Activated effector memory CD4-positive, alpha-beta T cell treated with Interleukin-2 at 50 U/mL for 16 hours (primary cell): ENCODE data around the gene PDE4B.
"Not testable (repeated sequence)": the region's sequence is repeated elsewhere in the genome, so short reads cannot be mapped to it uniquely, and the experiment has no call there.

Source experiments
- DNase-seq: peaks from one replicate; pipeline ENCODE4 v3.0.0-alpha.2; 2020

Gene PDE4B

DNA sequence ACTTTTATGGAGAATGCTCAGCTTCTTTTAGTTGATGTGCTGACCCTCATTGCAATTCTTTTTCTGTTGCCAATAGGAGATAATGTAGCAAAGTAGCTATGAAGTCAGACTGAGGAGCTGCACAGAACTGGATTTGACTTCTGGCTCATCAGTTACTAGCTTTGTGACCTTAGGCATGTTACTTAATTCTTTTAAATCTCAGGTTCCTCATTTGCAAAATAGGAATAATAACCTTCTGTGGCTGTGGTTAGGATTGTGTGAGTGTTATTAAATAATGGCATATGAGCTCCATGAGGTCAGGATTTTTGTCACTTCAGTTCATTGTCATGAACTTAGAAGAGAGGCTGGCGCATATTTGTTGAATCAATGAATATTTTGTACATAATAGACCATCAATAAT is 503.7 kb downstream of the PDE4B start:
- no peak for DNase-seq

DNA sequence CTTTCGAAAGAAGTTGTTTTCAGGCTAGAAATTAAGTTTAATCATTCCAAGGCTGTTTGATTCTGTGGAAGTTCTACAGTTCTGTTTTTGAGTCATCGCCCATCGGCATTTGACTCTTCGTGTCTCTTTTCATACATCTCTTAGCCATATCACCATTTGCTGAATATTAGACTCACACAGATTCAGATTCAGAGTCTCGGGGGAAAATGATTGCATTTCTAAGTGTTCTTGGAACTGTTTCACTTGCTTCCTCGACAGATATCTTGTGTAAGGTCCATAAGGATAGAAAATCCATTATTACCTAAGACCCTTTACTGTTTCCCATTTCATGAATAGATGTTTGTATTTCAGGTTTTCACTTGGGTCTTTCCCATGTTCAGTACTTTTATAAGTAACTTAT is 504.3 kb downstream of the PDE4B start:
- no peak for DNase-seq

GRCh38 chr1:66298464-66298863 is 505.8 kb downstream of the PDE4B start:
- DNase-seq: no peak

- no peak for DNase-seq
Measured at GRCh38 chr1:66300280-66300971, 507.7 kb downstream of the PDE4B start.

GRCh38 chr1:66300972-66301451 is 508.3 kb downstream of the PDE4B start:
- DNase-seq: no peak

GRCh38 chr1:66302184-66302742 is 509.6 kb downstream of the PDE4B start:
- DNase-seq: no peak

GRCh38 chr1:66302815-66303214 is 510.1 kb downstream of the PDE4B start:
- DNase-seq: no peak

DNA sequence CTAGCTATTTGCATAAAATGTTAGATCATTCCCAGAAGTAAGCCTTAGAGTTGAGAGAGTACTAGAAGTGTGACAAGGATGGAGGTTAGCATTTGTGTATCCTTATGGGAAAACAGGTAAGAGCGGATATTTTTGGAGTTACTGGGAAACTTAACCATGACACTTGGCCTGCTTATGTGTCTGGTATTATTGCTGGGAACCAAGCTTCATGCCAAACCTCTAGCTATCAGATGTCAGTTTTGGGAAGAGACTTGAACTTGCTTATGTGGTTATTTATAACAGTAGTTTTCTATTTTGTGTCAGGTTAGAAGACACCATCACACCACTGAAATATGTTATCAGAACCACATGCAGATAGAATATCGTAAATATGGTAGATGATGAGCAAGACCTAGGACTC is 511.0 kb downstream of the PDE4B start:
- no peak for DNase-seq

DNA sequence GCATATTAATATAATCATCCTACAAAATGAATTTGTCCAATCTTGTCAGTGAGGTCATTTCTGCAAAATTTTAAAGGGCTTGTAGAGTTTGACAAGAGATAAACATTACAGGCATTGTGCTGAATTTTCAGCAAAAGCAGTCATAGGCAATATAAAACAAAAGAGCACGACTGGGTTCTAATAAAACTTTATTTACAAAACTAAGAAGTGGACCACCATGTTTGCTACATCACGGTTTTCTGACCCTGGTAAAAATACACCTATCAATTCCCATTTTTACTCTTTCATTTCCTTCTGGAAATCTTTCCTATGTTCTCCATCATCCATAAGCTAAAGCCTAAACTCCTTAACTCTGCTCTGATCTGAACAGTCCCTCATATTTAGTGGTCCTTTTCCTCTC is 511.4 kb downstream of the PDE4B start:
- DNase-seq: no peak

DNA sequence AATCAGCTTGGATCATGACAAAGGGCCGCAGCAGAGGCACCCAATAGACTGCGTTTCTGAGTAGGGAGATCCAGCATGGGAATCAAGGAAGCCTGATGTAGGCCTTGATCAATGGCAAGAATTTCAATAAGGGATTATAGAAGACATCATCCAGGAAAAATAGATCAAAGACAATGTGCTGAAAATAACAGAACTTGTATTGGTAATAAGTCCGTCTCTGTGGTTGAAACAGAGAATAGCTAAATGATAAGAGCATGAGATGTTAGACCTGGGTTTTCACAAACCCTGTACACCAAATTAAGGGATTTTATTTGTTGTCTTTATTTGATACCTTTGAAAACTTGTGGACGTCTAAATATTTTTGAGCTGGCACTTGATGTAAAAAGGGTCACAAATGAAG is 513.2 kb downstream of the PDE4B start:
- no peak for DNase-seq

GRCh38 chr1:66309006-66309741 is 516.5 kb downstream of the PDE4B start:
- no peak for DNase-seq

DNA sequence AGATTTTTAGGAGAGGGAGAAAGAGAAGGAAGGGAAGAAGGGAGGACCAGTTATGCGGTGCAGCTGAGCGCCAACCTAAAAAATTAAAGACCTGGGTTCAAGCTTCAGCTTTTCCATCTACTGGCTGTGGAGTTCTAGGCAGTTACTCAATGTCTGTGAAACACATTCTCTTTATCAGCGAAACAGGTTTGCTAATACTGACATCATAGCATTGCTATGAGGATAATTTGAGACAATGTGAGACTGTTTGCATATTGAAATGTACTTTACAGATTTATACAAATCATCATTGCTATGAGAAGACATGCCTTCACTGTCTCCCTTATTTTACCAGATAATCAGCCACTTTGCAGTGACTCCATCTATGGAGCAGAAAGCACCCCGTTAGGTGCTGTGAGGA is 518.4 kb downstream of the PDE4B start:
- no peak for DNase-seq

DNA sequence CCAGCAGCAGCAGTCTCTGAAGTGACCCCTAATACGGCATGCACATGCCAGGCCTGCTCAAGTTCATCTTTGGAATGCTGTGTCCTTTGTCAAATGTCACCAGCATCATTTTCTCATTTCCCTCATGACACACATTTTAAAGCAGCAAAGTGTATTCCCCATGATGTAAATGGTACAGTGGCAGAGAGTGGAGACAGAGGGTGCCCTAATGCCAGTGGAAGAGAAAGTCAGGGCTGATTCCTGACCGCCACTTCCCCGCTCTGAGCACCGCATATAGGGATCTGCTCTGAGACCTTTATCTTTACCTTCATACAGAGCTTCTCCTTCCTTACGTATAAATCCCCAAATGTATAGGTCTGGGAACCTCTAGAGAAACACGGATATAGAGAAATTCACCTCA is 518.9 kb downstream of the PDE4B start:
- DNase-seq: no peak

DNA sequence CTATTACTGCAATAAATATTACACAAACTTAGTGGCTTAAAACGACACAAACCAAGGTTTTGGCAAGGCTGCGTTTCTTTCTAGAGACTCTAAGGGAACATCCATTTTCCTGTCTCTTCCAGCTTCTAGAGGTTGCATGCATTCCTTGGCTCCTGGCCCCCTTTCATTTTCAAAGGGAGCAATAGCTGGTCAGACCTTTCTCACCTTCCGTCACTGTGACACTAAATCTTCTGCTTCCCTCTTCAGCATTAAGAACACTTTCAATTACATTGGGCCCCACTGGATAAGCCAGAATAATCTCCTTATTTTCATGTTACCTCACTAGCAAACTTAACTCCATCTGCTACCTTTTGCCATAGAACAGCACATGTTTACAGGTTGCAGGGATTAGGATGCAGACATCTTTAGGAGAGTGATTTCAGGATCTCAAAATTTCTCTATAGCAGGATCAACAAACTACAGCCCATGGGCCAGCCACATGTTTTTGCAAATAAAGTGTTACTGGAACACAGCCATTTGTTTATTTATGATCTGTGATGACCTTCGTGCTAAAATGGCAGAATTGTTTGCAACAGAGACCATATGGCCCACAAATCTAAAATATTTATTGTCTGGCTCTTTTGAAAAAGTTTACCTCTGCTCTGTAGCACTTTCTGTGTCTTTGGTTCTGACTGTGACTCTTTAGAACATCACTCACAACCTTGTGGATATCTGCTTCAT is 519.7 kb downstream of the PDE4B start:
- no peak for DNase-seq

GRCh38 chr1:66313429-66313828 is 520.7 kb downstream of the PDE4B start:
- no peak for DNase-seq

GRCh38 chr1:66315671-66316070 is 523.0 kb downstream of the PDE4B start:
- no peak for DNase-seq

DNA sequence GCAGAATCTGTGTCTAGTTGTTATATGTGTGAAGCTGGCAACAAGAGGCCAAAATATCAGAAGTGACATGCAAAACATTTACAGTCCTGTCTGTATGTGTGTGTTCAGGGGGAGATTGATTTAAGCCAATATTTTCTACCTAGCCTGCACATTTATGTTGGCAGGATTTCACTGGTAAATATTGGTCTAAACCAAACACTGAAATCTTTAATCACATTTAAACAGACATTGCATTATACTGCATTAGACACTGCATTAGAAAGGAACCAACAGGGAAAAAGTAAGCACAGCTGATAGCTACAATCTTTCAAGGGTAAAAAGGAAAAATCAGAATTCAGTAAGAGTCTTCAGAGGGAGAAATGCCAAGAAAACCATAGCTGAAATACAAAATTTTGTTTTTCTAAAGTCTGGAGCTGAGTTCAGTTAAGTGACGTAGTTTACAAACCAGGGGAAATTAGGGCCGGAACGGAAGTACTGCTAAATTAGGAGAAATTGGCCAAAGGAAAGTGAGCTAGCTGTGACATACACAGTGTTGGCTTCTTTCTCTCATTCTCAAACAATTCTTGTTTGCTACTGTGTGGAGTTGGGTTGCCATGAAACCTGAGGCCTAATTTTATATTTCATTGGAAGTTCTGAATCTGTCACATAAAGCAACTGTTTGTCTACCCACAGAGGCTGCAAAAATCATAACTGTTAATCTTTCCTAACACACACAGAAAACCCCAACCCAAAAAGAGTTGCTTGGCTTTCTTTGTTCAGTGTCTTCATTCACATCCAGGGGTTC is 524.0 kb downstream of the PDE4B start:
- DNase-seq: no peak

DNA sequence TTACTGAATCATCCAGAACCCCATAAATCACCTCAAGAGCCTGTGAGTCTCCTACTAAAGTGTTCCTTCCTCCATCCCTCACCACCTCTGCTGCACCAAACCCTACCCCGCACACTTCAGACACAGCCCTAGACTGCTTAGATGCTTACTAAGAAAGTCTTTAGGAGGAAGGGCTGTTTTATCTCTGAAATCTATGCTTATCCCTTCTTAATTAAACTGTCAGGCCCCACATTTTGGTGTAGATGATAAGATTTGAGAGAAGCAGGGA is 524.5 kb downstream of the PDE4B start:
- DNase-seq: no peak

DNA sequence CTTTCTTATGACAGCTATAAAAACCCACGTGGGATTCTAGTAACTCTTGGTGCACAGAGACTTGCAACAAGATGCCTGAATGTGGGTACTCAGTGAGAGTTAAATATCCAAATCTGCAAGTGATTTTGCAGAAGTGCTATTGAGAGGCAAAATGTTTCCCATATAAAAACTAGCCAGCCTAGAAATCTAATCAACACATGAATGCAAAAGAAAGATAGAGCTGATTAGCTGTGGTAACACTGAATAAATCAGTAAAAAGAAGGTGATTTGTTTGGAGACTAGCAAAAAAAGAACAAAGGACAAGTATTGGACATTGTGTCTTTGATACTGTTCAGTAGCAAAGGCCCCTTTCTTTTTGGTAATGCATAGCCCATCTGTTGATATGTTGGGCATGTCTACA is 527.5 kb downstream of the PDE4B start:
- no peak for DNase-seq

DNA sequence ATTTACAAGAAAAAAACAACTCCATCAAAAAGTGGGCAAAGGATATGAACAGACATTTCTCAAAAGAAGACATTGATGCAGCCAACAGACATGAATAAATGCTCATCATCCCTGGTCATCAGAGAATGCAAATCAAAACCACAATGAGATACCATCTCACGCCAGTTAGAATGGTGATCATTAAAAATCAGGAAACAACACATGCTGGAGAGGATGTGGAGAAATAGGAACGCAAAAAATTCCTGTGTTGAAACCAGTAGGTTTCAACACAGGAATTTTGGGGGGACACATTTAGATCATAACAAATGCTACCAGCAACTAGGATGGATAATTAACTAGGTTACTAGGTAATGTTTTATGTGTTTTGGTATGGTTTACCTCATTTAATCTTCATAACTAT is 529.8 kb downstream of the PDE4B start:
- DNase-seq: not testable (repeated sequence)

DNA sequence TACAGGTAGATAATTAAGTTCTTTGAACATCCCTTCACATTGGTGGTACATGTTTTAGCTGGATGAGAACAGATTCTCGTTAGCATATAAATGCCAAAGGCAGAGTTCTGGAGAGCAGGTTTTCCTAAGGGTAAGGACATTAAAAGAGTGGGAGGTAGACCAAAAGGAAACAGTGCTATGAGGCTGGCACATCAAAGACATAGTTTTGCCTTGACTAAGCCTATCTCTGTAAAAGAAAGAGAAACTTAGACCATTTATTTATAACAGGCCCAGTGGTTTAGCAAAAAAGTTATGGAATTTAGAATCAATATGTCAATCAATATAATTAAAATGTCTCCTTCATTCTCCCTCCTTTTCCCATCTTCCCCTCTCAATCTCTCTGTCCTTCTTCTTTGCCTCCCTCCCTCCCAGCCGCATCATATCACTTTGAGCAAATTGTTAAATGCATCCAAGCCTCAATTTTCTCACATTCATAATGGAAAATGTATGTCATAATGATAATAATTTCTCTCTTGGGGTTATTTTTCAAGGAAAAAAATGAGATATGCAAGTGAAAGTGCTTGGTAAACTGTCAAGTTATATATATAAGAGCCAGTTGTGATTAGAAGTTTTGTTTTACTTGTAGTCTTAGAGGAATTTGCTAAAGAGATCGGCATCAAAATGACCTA is 531.4 kb downstream of the PDE4B start:
- no peak for DNase-seq

DNA sequence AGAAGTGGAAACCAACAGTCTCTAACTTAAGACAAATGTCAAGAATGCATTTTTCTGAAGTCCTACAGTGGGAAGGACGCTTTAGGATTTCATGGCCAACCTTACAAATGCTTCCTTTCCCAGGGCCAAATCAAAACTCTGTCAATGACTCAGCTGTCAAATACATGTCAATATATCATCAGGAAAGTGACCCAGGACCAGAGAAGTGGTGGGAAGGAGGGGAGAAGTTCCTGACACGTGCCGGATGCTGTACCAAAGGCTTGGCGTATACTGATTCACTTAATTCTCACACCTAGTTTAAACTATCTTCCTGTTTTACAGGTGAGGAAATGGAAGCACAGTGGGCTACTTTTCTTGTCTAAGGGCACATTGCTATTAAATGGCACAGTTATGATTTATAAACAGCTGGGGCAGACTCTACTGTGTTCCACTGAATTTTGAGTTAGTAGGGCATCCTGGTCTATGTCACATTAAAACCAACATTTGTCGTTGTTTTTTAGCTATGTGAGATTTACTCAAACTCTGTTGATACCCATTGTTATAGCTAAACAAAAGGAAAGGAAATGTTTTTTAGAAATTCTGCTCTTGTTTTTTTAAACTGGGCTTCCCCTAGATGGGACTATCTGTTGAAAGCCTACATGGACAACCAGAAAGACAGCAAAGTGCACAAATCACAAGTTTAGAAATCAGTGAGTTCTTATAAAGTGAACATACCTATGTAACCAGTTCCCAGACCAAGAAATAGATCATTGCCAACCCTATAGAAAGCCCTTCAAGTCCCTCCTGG is 533.1 kb downstream of the PDE4B start:
- DNase-seq: no peak
